WTC11 (cell line): ENCODE data around the gene OR5AC2. TPM values are rescaled to one million over a fixed set of nuclear protein-coding genes. Genes with fewer than 3 reads are reported as not detected.

Experiments
- ATAC-seq: fragments of 200-7000 bp; cut with Tn5 transposase; 2 replicates; pipeline ENCODE4 v1.10.0; 2021; ENCODE audit warnings: mild to moderate bottlenecking, moderate library complexity
- CTCF ChIA-PET: fragments of 300-600 bp; sonication (Branson Sonifier 250); formaldehyde crosslinking; loops from one replicate; lab custom pipeline; 2021; ENCODE audit warnings: antibody characterized with exemption; lab: Charles Lee
- POLR2A ChIA-PET: fragments of 350-600 bp; sonication (Branson Sonifier 250); formaldehyde crosslinking; loops from one replicate; lab custom pipeline; 2021; ENCODE audit warnings: antibody characterized with exemption; lab: Charles Lee
- DNase-seq: peaks from one replicate; pipeline ENCODE4 v3.0.0; 2021; ENCODE audit warnings: low spot score
- H3K27ac Mint-ChIP-seq: 2 replicates; pipeline ENCODE4 v1.8.0; 2021; ENCODE audit warnings: mixed read lengths
- H3K27me3 Mint-ChIP-seq: 2 replicates; pipeline ENCODE4 v1.8.0; 2021; ENCODE audit warnings: low read depth, mild to moderate bottlenecking, moderate library complexity, mixed read lengths
- H3K36me3 Mint-ChIP-seq: 2 replicates; pipeline ENCODE4 v1.8.0; 2021; ENCODE audit warnings: mixed read lengths
- H3K4me1 Mint-ChIP-seq: 2 replicates; pipeline ENCODE4 v1.8.0; 2022; ENCODE audit warnings: mixed read lengths
- H3K4me3 Mint-ChIP-seq: 2 replicates; pipeline ENCODE4 v1.8.0; 2021; ENCODE audit warnings: mild to moderate bottlenecking, moderate library complexity, mixed read lengths
- H3K9me3 Mint-ChIP-seq: 2 replicates; pipeline ENCODE4 v1.8.0; 2021; ENCODE audit warnings: mixed read lengths
- E2F4 ChIP-seq: sonication (generic); formaldehyde crosslinking; IDR thresholded peaks from 2 replicates; pipeline ENCODE4 v1.8.1; 2022; ENCODE audit warnings: low read depth, mild to moderate bottlenecking, moderate library complexity, missing genetic modification reagents, borderline replicate concordance
- GRHL2 ChIP-seq: fragments of 250-450 bp; sonication (Bioruptor Pico); IDR thresholded peaks from 2 replicates; pipeline ENCODE4 v1.8.0; 2022; ENCODE audit warnings: mild to moderate bottlenecking, moderate library complexity; ENCODE audit not compliant: insufficient replicate concordance, severe bottlenecking
- IRF2 ChIP-seq: sonication (generic); formaldehyde crosslinking; IDR thresholded peaks from 2 replicates; pipeline ENCODE4 v1.8.0; 2022; ENCODE audit warnings: low read depth, missing genetic modification reagents, borderline replicate concordance
- JUN ChIP-seq: sonication (generic); formaldehyde crosslinking; IDR thresholded peaks from 2 replicates; pipeline ENCODE4 v1.8.0; 2023; ENCODE audit warnings: mild to moderate bottlenecking, missing genetic modification reagents
- NFE2L1 ChIP-seq: sonication (generic); formaldehyde crosslinking; IDR thresholded peaks from 2 replicates; pipeline ENCODE4 v1.8.1; 2023; ENCODE audit warnings: missing genetic modification reagents
- NR1H2 ChIP-seq: sonication (generic); formaldehyde crosslinking; IDR thresholded peaks from 2 replicates; pipeline ENCODE4 v1.9.0; 2021; ENCODE audit warnings: mild to moderate bottlenecking, moderate library complexity, missing genetic modification reagents
- SMAD3 ChIP-seq: sonication (generic); formaldehyde crosslinking; IDR thresholded peaks from 2 replicates; pipeline ENCODE4 v1.8.0; 2022; ENCODE audit warnings: missing genetic modification reagents, mild to moderate bottlenecking, borderline replicate concordance
- ZNF317 ChIP-seq: sonication (generic); formaldehyde crosslinking; IDR thresholded peaks from 2 replicates; pipeline ENCODE4 v1.8.1; 2023; ENCODE audit warnings: low read depth, mild to moderate bottlenecking, moderate library complexity, missing genetic modification reagents, borderline replicate concordance
- total RNA-seq: library from RNA; stranded (reverse); gene quantifications from 3 replicates; pipeline ENCODE4 v1.2.3, GENCODE V29; 2021
- TF ChIP-seq, protein P1 (sequence below): fragments of 250-450 bp; sonication (Bioruptor Pico); IDR thresholded peaks from 2 replicates; pipeline ENCODE4 v1.8.0; 2021; ENCODE audit warnings: mild to moderate bottlenecking

Gene OR5AC2
- total RNA-seq, 1 experiment from 2014 or later: not detected

DNA sequence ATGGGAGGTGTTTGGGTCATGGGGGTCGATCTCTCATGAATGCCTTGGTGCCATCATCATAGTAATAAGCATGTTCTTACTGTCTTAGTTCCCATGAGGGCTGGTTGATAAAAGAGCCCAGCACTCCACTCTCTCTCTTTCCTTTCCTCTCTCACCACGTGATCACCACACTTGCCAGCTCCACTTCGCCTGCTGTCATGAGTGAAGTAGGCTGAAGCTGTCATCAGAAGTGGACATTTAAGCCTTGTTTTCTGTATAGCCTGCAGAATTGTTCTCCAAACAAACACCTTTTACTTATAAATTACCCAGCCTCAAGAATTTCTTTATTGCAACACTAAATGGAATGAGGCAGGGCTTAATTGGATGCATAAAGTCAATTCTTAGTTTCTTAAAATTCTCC is 49.7 kb downstream of the OR5AC2 start:
- Mint-ChIP-seq H3K36me3 (no peaks in the 10 kb centered on the region), H3K4me3 (no peak overlapping the region), H3K9me3 (no peaks in the 10 kb centered on the region), H3K4me1 (peaks cover 11% of the 10 kb centered on the region), H3K27ac (no peak overlapping the region), H3K27me3 (peaks cover 3% of the 10 kb centered on the region; the same call in 1 of the 2 replicates)
- DNase-seq (no peak), ATAC-seq (no peak)
- TF ChIP-seq GRHL2 (CRISPR knock-in tag): no peak
- TF ChIP-seq E2F4: no peak
- TF ChIP-seq NFE2L1: no peak
- no peak for TF ChIP-seq ZNF317 (CRISPR knock-in tag)
- no peak for TF ChIP-seq IRF2 (CRISPR knock-in tag)
- TF ChIP-seq, protein P1, sequence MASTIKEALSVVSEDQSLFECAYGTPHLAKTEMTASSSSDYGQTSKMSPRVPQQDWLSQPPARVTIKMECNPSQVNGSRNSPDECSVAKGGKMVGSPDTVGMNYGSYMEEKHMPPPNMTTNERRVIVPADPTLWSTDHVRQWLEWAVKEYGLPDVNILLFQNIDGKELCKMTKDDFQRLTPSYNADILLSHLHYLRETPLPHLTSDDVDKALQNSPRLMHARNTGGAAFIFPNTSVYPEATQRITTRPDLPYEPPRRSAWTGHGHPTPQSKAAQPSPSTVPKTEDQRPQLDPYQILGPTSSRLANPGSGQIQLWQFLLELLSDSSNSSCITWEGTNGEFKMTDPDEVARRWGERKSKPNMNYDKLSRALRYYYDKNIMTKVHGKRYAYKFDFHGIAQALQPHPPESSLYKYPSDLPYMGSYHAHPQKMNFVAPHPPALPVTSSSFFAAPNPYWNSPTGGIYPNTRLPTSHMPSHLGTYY (CRISPR knock-in tag): no peak
- TF ChIP-seq JUN (CRISPR knock-in tag): no peak
- TF ChIP-seq SMAD3 (CRISPR knock-in tag): no peak
- no peak for TF ChIP-seq NR1H2 (CRISPR knock-in tag)
- ChIA-PET POLR2A (no interaction called here), CTCF (no interaction called here)

Other genes with a start within 250 kb of the OR5AC2 start
- gene RIOX2, start 114.7 kb upstream of the OR5AC2 start, total RNA-seq: 8.7 to 11.0 TPM (median 8.7 TPM) in 3 replicates
- not detected in 3 replicates for gene GABRR3, start 51.9 kb upstream of the OR5AC2 start, total RNA-seq
- gene OR5H1, start 43.5 kb downstream of the OR5AC2 start, total RNA-seq: 0.02 TPM in 1 of 3 replicates, not detected in the others
- gene OR5H14, start 60.3 kb downstream of the OR5AC2 start, total RNA-seq: not detected in 3 replicates
- not detected in 3 replicates for gene OR5H15, start 79.5 kb downstream of the OR5AC2 start, total RNA-seq
- not detected in 3 replicates for gene OR5H6, start 177.1 kb downstream of the OR5AC2 start, total RNA-seq
- not detected in 3 replicates for gene OR5H2, start 195.3 kb downstream of the OR5AC2 start, total RNA-seq